ENCODE data around the gene EHBP1. TPM values are rescaled to one million over a fixed set of nuclear protein-coding genes. Genes with fewer than 3 reads are reported as not detected.

EHBP1 gene
- total RNA-seq, 1 donor from 2014 or later, result 67.4 TPM

DNA sequence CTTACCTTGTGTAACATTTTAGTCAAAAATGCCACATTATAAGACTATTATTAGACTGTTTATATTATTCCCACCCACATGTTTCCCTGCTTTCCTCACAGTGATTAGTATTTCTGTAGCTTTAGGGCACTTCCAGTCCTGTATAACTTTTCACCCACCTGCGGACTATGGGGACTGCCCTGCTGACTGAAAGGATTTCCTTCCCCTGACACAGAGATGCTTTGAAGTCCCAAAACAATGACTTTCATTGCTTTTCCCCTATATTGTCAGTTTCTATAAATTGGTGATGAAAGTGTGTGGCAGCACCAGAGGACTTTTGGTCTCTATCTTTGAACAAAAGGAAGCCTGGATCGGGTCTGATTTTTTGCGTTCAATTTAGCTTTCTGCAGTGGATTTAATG, 286.1 kb downstream of the EHBP1 start:
- Mint-ChIP-seq H3K27me3 (ENCODE audit: low read depth) (no peaks in the 10 kb centered on the region), H3K9me3 (no peaks in the 10 kb centered on the region), H3K4me3 (no peak overlapping the region), H3K27ac (no peak overlapping the region), H3K4me1 (no peaks in the 10 kb centered on the region), H3K36me3 (peaks cover 5% of the 10 kb centered on the region)
- no peak for DNase-seq (ENCODE audit: low spot score in 2 of 2, unreplicated experiment in 2 of 2)
- TF ChIP-seq, protein P1, sequence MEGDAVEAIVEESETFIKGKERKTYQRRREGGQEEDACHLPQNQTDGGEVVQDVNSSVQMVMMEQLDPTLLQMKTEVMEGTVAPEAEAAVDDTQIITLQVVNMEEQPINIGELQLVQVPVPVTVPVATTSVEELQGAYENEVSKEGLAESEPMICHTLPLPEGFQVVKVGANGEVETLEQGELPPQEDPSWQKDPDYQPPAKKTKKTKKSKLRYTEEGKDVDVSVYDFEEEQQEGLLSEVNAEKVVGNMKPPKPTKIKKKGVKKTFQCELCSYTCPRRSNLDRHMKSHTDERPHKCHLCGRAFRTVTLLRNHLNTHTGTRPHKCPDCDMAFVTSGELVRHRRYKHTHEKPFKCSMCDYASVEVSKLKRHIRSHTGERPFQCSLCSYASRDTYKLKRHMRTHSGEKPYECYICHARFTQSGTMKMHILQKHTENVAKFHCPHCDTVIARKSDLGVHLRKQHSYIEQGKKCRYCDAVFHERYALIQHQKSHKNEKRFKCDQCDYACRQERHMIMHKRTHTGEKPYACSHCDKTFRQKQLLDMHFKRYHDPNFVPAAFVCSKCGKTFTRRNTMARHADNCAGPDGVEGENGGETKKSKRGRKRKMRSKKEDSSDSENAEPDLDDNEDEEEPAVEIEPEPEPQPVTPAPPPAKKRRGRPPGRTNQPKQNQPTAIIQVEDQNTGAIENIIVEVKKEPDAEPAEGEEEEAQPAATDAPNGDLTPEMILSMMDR (IDR thresholded peaks at IDR 0.05; ENCODE audit: unreplicated experiment), result no peak

DNA sequence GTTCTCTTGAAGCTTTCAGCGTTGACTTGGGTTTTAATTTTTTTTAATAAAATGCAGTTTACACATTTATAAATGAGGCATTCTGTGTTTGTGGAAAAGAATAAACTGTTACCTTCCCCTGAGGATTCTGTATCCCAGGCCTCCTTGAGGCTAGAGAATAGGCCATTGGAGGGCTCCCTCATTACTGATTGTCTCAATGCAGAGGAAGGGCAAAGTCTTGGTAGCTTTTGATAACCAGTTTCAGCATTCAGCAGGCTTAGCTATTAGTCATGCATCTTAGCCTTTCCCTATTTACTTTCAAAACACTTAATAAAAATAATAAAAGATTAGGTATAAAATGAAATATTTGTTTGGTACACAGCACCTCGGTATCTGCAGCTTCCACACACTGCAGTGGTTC, 287.0 kb downstream of the EHBP1 start:
- Mint-ChIP-seq H3K27ac (no peak overlapping the region), H3K9me3 (no peaks in the 10 kb centered on the region), H3K4me1 (no peaks in the 10 kb centered on the region), H3K27me3 (ENCODE audit: low read depth) (no peaks in the 10 kb centered on the region), H3K36me3 (peaks cover 10% of the 10 kb centered on the region), H3K4me3 (no peak overlapping the region)
- TF ChIP-seq, protein P1 (IDR thresholded peaks at IDR 0.05; ENCODE audit: unreplicated experiment), result no peak
- no peak for DNase-seq (ENCODE audit: low spot score in 2 of 2, unreplicated experiment in 2 of 2)

DNA sequence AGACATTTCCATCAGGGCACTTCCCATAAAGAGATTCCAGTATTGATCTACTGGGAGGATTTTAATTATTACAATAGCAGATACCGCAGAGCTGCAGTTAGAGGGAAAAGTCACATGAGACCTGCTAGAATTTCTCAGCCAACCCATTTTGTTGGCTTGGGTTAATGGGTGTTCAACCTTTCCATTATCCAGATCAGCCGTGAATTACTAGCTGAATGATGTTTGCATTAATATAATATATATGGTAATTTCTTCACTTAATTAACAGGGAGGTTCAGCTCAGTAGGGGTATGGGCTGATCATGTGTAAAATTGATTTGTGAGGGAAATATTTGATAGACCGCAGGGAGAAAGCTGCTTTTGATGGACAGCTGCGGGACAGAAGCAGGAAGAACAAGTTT, 288.7 kb downstream of the EHBP1 start:
- Mint-ChIP-seq H3K27ac (no peak overlapping the region), H3K27me3 (ENCODE audit: low read depth) (no peaks in the 10 kb centered on the region), H3K4me1 (no peaks in the 10 kb centered on the region), H3K36me3 (peaks cover 10% of the 10 kb centered on the region), H3K4me3 (no peak overlapping the region), H3K9me3 (no peaks in the 10 kb centered on the region)
- TF ChIP-seq, protein P1 (IDR thresholded peaks at IDR 0.05; ENCODE audit: unreplicated experiment), result no peak
- no peak for DNase-seq (ENCODE audit: low spot score in 2 of 2, unreplicated experiment in 2 of 2)

DNA sequence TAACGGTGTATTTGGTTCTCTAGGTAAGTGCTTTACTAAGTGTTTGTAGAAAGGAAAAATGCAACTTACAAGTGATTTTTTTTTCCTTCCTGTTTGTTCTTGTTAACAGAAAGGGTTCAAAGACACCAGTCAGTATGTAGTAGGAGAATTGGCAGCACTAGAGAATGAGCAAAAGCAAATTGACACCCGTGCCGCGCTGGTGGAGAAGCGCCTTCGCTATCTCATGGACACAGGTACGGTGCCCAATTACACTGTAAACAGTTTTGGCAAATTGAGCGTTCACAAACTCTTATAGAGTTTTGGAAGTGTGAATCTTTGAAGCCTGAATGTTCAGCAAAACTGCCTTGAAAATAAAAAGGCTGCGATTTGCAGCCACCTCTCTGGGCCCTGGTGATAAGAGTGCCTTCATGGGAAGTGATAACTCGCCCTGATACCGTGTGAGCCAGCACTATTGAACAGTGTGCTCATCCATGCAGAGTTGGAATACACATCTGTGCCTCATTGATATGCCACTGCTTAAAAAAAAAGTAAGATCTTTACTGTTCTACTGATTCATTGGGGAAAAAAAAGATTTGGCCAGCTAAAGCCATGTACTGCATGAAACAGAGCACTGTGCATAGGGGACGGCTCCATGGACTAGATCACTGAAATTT, 291.1 kb downstream of the EHBP1 start:
- TF ChIP-seq, protein P1 (IDR thresholded peaks at IDR 0.05; ENCODE audit: unreplicated experiment), result no peak
- Mint-ChIP-seq H3K4me3 (no peak overlapping the region), H3K27me3 (ENCODE audit: low read depth) (no peaks in the 10 kb centered on the region), H3K4me1 (no peaks in the 10 kb centered on the region), H3K27ac (no peak overlapping the region), H3K9me3 (peaks cover 4% of the 10 kb centered on the region), H3K36me3 (peaks cover 17% of the 10 kb centered on the region)
- DNase-seq (ENCODE audit: low spot score in 2 of 2, unreplicated experiment in 2 of 2), result no peak

DNA sequence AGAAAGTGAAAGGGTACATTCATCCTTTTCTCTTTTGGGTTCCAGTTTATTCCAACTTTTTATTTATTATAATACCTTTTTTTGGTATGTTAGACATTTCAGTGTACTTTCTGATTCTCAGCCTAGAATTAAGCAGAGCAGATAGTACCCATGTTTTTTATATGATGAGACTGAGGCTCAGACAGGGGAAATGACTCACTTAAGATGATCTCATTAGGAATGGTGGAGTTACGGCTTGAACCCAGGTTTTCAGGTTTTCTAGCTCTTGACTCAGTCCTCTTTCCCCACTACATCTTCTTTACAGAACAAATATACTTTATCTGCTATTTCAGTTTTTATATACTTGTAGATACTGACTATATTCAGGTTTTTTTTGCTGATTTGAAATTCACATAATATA, 293.4 kb downstream of the EHBP1 start:
- Mint-ChIP-seq H3K36me3 (peaks cover 17% of the 10 kb centered on the region), H3K4me3 (no peak overlapping the region), H3K9me3 (peaks cover 4% of the 10 kb centered on the region), H3K27me3 (ENCODE audit: low read depth) (no peaks in the 10 kb centered on the region), H3K27ac (no peak overlapping the region), H3K4me1 (peaks cover under 1% of the 10 kb centered on the region)
- no peak for DNase-seq (ENCODE audit: low spot score in 2 of 2, unreplicated experiment in 2 of 2)
- TF ChIP-seq, protein P1 (IDR thresholded peaks at IDR 0.05; ENCODE audit: unreplicated experiment), result no peak

DNA sequence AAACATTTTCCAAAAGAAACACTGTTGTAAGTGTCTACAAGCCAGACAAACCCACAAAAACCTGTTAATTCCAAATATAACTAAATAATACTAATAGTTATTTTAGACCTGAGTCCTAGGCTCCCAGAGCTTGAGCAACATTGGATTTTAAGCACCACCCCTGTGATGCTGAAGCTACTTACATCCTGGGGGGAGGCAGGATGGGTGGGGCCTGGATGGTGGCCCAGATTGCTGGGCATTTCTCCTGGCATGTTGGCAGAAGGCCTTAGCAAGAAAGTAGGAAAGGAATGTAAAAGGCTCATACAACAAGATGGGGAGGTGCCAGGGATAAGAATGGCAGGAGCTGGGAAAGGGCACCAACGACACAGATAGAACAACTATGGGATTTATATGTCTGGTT, 294.4 kb downstream of the EHBP1 start:
- Mint-ChIP-seq H3K36me3 (peaks cover 17% of the 10 kb centered on the region), H3K9me3 (peaks cover 4% of the 10 kb centered on the region)

More for the DNA sequence above, 294.4 kb downstream of the EHBP1 start:
- Mint-ChIP-seq H3K27ac (no peak overlapping the region), H3K4me1 (peaks cover 3% of the 10 kb centered on the region), H3K27me3 (ENCODE audit: low read depth) (no peaks in the 10 kb centered on the region), H3K4me3 (no peak overlapping the region)
- no peak for DNase-seq (ENCODE audit: low spot score in 2 of 2, unreplicated experiment in 2 of 2)
- TF ChIP-seq, protein P1 (IDR thresholded peaks at IDR 0.05; ENCODE audit: unreplicated experiment), result no peak
